ENCODE measurements around the gene ZNF778.
"Not testable (repeated sequence)": the region's sequence is repeated elsewhere in the genome, so short reads cannot be mapped to it uniquely, and the experiment has no call there.

ZNF778 gene

DNA sequence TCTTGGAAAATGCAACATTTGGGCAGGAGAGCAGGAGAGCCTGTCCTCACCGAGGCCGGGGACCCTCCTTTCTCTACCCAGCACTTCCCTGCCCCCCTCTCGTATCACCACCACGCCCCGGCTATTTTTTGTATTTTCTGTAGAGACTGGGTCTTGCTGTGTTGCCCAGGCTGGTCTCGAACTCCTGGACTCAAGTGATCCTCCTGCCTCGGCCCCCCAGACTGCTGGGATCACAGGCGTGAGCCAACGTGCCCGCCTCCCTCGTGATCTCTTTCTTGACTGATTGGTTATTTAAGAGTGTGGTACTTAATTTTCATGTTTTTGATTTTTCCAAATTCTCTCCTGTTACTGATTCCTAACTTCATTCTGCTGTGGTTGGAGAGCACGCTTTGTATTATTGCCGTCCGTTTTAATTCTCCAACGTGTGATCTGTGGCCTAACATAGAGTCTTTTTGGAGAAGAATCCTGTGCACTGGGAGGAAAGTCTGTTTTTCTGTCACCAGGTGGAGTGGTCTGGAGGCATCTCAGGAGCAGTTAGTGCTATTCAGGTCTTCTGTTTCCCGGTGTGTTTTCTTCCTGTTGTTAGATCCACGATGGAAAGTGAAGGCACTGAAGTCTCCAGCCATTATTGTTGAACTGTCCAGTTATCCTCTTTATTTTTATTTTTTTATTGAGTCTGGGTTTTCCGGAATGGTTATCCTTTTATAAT, 40.4 kb downstream of the ZNF778 start:
- no peak for DNase-seq

DNA sequence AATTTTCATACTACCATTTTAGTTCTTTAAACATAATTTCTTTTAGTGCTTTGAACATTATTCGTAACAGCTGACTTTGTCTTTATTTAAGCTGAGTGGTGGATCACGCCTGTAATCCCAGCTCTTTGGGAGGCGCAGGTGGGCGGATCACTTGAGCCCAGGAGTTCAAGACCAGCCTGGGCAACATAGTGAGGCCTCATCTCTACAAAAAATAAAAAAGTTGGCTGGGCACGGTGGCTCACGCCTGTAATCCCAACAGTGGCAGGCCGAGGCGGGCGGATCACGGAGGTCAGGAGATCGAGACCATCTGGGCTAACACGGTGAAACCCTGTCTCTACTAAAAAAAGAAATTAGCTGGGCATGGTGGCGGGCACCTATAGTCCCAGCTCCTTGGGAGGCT, 42.4 kb downstream of the ZNF778 start:
- DNase-seq: not testable (repeated sequence)

DNA sequence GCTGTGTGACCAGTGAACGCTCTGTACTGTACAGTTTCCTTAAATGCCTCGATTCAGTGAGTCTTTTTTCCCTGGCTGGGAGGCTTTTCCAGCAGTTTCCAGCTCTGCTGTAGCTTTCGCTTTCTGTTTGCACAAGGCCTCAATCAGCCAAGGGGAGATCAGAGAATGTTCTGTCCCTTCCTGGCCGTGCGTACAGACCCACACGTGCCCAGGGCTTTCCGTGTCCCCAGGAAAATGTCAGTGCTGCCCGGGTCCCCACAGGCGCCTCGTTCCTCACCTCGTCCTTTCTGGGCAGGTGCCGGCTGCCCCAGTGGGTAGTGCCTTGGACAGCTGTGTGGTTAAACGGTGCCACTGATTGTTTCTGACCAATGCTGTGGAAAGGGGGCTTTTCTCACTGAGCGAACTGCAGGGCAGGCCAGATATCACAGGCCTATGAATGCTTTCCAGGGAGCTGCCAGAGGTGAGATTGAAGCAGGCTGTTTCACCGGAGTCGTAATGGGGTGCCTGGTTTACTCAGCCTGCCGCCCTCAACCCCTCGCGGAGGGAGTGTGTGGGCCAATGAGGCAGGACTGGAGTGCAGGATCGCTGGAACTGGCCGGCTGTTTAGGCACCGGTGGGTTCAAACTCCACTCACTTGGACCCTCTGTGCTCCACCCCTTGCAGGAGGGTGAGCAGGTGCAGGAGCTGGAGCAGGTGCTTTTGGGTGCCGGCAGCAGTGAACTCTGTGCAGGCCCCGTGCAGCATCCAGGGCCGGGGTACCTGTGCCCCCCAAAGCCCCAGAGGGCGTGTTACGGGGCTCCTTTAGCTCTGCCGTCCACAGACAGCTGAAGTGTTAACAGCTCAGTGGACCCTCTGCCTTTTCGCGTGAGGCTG, 44.4 kb downstream of the ZNF778 start:
- DNase-seq: no peak

DNA sequence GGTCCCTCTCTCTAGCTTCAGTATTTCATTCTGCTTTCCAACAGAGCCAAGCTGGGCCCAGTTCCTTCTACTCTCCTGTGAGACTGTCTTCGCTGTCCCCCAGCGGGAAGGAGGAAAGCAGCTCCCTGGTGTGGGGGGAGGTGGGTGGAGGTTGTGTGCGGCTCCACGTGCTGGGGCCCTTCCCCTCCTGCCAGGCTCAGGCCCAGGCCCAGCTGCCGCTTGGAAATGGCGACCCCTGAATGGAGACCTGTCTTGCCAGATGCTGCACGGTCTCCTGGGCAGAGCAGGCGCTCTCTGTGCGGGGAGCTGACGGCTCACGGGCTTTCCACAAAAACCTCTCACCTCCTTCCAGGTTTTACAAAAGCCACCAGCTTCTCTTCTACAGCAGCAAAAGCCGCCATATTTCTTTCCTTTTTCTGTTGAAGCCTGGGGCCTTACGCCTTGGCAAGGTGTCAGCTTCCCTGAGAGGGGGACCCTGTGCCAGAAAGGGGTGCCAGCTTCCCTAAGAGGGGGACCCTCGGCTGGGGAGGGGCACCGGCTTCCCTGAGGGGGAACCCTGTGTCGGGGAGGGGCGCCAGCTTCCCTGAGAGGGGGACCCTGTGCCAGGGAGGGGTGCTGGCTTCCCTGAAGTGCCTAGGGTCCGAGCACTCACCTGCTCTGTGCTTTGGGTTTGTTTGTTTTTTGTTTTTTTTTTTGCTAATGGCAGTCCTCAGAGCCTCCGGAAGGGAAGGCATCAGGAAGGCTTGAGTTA, 47.5 kb downstream of the ZNF778 start:
- DNase-seq: no peak

DNA sequence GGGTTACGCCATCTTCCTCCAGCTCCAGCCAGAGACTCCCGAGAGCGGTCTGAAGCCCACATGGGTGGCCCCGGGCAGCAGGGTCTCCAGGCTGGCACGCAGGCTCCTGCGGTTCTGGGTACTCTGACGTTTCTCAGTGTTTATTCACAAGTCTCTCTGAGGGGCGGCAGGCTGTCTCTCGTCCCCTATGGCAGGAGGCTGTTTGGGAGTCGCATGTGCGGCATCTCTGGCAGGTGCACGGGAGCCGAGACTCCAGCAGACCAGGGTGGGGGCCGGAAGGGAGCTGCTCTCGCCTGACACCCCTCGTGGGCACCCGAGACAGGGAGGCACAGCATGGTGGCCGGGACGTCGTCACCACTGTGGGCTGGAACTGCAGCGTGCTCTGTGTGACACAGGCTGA, 48.1 kb downstream of the ZNF778 start:
- no peak for DNase-seq

DNA sequence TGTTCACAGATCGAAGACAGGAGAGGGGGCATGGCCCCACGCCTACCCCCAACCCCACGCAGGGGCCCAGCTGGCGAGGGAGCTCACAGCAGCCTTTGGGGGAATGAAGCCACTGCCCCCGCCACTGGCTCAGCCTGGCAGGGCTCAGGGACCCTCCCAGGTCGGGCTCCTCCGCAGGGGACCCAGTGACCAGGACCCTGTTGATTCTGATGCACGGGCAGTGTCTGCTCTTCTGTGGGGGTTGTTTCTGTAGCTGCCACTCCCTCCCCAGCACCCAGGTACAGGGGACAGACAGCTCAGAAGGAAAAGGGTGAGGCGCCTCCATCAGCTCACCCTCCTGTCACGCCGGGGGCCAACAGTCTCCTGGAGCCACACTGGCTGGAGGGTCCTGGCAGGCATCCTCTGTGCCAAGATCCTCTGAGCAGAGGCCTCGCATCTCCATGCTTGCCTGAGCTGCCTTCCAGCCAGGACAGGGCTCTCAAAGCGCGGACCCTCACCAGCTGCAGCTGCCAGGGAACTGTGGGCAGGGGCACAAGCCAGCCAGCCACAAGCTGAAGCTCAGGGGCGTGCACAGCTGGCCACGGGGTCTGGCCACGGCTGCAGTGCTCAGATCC, 49.1 kb downstream of the ZNF778 start:
- DNase-seq: no peak

DNA sequence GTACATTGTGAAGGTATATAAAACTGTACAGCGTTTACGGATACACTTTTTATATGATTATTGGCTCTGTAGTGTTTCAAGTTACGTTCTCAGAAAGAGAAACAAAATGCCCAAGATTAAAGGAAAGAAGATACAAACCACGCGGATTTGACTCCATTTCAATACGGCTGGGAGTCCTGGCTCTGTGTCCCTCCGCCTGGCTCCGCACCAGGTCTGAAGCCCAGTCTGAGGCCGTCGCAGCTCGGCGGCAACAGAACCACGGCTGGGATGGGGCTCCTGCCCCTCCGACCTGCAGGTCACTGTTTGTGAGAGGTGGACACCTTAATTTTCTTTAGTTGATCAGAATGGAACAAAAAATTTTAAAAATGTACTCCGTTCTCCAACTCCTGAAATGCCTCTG, 50.2 kb downstream of the ZNF778 start:
- not testable (repeated sequence) for DNase-seq

DNA sequence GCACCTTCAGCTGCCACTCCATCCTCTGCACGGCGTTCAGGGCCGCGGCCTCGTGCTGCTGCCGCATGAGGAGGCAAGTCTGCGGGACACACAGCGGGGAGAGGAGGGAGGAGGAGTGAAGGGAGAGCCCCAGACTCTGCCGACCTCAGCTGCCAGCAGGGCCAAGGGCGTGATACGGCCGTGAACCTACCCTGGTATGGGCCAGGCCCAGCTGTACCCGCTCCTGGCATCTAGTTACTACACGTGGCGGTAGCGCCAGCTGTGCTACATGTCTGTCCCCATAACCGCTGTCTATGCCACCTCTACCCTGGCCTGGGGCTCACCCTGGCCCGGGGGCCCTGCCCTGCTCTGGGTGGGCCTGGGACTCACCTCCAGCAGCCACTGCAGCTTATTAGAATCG, 51.1 kb downstream of the ZNF778 start:
- no peak for DNase-seq

DNA sequence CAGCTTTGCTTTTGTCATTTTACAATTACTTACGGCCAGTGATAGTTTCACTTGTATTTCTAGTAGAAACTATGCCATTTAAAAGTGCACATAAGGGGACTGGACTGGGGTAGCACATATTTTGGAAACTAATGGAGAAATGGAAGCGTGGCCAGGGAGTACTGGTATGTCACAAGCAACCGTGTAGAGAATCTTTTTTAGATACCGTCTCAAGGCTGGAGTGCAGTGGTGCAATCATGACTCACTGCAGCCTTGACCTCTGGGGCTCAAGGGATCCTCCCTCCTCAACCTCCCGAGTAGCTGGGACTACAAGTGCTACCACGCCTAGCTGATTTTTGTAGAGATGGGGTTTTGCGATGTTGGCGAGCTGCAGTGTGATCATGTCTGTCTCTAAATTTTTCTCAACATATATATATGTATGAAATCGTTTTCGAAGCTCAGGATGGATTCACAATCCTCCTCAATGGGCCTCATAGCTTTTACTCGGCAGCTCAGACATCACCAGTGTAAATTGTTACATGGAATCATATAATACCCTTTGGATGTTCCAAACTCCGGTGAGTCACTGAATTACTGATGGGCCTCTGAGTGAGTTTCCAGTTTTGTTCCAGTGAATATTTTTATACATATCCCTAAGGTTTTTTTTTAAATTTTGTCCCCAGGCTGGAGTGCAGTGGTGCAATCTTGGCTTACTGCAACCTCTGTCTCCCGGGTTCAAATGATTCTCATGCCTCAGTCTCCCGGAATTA, 51.7 kb downstream of the ZNF778 start:
- no peak for DNase-seq

DNA sequence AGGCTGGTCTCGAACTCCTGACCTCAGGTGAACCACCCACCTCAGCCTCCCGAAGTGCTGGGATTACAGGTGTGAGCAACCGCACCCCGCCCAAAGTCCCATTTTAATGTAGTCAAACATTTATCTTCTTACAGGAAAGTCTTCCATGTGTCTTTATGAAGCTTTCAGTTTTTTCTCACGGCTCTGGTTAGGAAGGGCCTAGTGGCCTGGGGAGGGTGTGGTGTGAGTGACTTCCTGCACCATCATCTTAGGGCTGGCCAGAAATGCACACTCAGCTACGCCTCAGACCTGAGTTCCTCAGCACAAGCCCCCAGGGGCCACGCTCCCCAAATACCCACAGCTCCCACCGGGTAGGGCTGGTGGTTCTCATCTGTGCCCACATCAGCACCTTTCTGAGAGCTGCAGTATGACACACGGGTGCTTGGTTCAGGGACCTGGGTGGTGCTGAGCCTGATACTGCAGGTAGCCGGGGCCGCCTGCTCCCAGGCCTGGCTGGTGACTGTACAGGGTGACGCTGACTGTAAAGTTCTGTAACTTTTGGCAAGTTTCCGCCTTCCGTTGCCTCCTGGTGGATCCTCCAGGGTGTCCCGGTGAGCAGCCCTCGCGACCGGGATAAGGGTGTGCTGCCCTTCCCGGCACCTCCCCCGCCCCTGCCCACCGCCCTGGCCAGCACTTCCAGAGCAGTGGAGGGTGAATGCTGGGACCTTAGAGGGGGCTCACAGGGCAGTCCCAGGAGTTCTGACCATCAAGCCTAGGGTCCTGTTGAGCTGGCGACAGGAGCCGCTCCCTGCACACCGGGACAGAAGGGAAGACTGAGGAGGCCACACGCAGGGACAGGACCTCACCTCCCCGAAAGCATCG, 52.5 kb downstream of the ZNF778 start:
- DNase-seq: no peak

DNA sequence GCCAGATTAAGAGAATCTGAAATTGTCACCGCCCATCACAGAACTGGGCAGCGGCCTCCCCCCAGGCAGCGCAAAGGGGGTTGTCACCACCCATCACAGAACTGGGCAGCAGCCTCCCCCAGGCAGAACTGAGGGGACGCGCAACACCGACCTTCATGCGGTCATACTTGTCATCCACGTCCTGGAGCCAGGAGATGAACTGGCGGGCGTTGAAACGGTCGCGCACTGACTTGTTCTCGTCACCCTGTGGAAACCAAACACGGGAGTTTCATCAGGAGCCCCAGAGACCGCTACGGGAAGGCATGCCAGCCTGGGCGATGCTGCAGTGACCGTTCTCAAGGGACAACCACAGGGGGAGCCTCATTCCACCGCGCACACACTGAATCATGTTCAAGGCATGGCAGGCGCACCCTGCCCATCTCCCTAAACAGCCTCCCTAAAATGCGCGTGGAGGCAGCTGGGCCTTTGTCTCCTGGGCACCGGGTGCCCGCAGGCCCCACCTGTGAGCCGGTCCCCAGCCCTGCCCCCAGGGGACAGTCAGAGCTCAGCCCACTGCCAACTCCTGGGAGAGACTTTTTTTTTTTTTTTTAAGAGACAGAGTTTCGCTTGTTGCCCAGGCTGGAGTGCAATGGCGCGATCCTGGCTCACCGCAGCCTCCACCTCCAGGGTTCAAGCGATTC, 53.3 kb downstream of the ZNF778 start:
- DNase-seq: no peak

DNA sequence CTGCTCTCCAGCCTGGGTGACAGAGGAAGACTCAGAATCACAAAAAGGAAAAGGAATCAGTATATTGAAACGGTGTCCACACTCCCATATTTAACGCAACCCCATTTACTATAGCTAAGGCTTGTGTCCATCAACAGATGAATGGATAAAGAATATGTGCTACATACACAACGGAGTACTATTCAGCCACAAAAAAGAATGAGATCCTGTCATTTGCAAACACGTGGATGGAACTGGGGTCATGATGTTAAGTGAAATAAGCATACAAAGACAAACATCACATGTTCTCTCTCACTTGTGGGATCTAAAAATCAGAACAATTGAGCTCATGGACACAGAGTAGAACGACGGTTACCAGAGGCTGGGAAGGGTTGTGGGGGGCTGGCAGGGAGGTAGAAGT, 55.1 kb downstream of the ZNF778 start:
- DNase-seq: no peak

DNA sequence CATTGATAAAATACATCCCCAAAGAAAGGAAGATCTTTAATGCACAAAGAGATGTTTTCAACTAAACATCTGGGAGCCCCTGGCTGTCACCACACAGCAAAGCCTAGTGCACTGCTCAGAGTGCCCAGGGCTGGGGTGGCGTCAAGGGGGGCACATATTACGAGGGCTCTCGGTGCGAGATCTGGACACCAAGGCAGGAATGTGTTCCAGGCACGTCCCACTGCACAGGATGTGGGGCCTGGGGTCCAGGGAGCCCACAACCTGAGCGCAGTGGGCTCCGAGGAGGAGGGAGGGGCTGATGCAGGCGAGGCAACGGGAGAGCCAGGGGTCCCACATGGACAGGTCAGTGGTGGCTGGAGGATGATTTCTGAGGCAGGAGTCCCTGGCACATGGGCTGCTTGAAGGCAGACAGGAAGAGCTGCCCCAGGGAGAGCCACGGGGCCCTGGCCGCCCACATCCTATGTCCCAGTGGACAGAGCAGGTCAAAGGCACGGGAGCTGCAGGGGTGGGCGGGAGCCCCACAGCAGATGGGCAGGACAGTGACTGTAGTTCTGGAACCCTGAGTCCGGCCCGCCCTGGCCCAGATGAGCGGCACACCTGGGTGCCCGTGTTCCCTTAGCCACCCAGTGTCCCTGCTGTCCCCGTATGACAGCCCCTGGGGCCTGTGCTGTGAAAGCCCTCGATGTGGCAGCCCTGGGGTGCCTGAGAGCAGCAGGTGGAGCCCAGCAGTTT, 56.4 kb downstream of the ZNF778 start:
- DNase-seq: no peak

DNA sequence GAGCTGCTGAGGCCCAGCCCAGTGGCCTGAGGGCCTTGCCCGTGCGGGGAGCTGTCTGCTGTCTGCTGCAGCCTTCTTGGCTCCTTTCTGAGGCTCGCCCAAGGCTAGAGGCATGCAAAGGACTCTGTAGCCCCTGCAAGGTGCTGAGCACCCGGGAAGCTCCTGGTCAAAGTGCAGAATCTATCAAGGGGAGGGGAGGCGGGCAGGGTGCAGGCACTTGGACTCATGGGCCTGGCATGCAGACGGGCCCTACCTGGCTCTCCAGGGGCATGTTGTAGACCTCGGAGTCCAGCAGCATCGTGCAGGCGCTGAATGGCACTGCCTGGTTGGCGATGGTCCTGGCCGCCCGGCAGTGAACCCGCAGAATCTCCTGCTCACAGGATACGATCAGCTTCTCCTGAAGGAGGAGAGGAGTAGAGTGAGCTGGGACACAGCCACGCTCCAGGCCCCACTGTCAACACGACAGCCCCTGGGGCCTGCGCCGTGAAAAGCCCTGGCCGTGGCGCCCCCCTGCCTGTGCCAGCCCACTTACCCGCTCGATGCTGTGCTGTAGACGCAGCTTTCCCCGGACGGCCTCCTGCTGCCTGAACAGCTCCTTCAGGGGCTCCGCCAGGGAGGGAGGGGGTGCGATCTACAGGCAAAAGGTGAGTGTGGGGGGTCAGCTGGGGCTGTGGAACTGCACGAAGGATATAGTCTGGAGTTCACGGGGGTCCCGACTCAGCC, 57.2 kb downstream of the ZNF778 start:
- no peak for DNase-seq

DNA sequence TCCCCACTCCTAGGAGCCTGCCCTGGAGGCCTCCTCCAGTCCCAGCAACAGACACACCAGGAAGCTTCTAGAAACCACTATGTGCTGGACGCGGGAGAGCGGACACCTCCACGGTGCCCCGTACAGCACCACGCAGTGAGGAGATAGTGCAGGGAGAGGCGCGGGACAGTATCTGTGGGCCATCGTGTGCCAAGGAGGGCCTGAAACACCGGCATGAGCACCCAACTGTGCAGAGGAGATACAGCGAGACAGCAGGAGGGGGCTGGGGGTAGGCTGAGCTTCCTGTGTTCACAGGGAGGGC, 57.7 kb downstream of the ZNF778 start:
- DNase-seq: no peak

DNA sequence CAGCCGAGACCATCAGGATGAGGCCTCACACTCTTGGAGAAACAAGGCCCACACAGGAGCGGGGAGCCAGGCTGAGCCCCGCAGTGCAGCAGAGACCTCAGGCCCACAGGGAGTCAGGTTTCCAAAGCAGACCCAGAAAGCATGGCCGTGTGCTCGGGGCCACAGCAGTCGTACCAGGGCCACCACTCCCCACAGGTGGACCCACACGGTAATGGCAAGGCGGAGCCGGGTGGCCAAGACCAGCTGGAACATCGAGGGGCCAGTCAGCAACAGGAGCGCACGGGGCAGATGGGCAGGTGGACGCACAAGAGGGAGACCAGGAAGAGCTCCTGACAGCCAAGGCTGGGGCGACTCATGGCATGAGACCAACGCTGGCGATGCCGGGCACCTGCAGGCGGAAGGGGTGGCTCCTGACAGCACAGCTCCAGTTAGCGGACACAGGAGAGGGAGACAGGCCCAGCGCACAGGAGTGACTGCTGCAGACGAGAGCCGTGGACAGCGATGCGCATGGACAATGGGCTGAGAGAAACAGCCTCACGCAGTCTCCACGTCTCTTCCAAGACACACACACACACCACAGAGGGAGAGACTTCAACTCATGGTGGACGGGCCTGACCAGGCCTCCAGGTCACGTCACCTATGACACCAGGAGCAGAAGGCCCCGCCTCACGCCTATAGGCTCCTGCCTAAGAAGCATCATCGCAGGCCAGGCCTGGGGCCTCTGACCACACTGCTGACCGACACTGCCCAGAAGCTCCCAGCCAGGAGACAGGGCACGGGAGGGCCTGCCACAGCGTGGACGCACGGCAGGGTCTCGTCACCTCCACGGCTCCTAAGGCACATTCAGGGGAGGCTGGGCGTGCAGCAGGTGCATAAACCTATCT, 58.6 kb downstream of the ZNF778 start:
- DNase-seq: no peak

DNA sequence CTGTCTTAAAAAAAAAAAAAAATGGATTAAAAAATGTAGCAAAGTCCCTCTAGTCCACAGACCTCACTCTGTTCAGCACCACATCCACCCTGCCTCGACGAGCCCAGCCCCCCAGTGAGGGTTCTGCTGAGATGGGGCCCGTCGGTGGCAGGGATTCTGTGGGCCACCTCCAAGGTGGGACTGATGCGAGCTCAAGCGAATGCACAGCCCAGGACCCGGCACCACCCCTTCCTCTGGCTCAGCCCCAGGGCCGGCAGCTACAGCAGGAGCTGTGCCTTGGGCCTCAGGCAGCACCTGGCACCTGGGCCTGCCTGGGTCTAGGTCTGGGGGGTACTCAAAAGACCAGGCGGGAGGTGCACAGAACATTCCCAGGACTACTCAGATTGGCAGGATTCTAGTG, 59.5 kb downstream of the ZNF778 start:
- no peak for DNase-seq

DNA sequence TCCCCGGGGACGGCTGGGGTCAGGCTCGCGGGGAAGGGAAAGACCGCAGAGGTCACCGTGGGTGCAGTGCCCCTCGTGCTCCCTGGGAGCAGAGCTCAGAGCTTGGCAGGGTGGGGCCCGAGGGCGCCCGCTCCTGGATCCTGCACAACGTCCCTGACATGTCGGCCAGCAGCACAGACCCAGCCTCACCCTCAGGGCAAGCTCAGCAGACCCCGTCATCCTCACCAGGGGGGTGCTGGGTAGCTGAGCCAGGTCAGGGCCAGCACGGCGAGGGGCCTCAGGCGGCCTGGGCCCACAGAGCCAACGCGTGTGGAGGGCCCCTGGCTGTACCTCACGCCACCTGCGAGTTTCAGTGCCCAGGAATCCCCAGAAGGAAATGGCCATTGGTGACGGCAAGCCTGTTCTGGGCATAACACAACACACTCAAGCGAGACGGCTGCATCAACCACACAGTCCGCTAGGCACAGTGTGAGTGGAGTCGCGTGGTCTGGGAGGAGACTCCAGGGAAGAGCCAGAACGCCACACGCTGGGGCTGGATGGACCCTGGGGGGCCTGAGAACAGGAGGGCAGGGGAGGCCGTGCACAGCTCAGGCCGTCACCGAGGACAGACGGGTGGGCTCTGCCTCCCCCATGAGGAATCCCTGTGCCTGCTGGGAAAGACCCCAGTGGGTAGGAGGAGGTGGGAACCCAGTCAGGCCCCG, 60.3 kb downstream of the ZNF778 start:
- no peak for DNase-seq
